AG09309 (cell line): Measurements from ENCODE around the gene ACACB.
A peak's percentile ranks its signal among the peaks of the same experiment; 100 is the strongest.

Source experiments
- DNase-seq: peaks from one replicate; pipeline ENCODE4 v3.0.0-alpha.2; 2010; ENCODE audit warnings: low read depth
- H3K4me3 ChIP-seq: 2 replicates; pipeline ENCODE4 v1.5.1; 2011; ENCODE audit warnings: mild to moderate bottlenecking, low read depth, low read length, moderate library complexity; ENCODE audit not compliant: control insufficient read depth
- CTCF ChIP-seq: IDR thresholded peaks from 2 replicates; pipeline ENCODE4 v1.5.1; 2011; ENCODE audit warnings: mild to moderate bottlenecking, low read depth, low read length, inconsistent platforms; ENCODE audit not compliant: insufficient read depth, control insufficient read depth; ENCODE audit errors: missing control alignments

The ACACB gene

GRCh38 chr12:109250523-109250922 is 134.1 kb downstream of the ACACB start:
- DNase-seq = no peak
- no peak for TF ChIP-seq CTCF
- no peak overlapping the region for H3K4me3 ChIP-seq

- TF ChIP-seq CTCF = no peak
- no peak for DNase-seq
- H3K4me3 ChIP-seq = no peak overlapping the region
Observed at GRCh38 chr12:109252799-109253198, 136.4 kb downstream of the ACACB start.

- no peak overlapping the region for H3K4me3 ChIP-seq
- no peak for TF ChIP-seq CTCF
- no peak for DNase-seq
Observed at GRCh38 chr12:109253913-109254544, 137.6 kb downstream of the ACACB start.

GRCh38 chr12:109255377-109255776 is 139.0 kb downstream of the ACACB start:
- DNase-seq = no peak
- TF ChIP-seq CTCF = peak; percentile 41
- no peak overlapping the region for H3K4me3 ChIP-seq

- no peak overlapping the region for H3K4me3 ChIP-seq
- no peak for TF ChIP-seq CTCF
- DNase-seq = no peak
Observed at GRCh38 chr12:109256011-109256410, 139.6 kb downstream of the ACACB start.

GRCh38 chr12:109258201-109258600 is 141.8 kb downstream of the ACACB start:
- DNase-seq = no peak
- H3K4me3 ChIP-seq = no peak overlapping the region
- no peak for TF ChIP-seq CTCF
